Omental fat pad (tissue), 4 donors: Measurements from ENCODE around the gene RNASET2. TPM values are rescaled to one million over a fixed set of nuclear protein-coding genes. Genes with fewer than 3 reads are reported as not detected.

Experiments
- ATAC-seq: fragments of 150-250 bp; one replicate; pipeline ENCODE4 v1.9.1; 2016; ENCODE audit warnings: mild to moderate bottlenecking, moderate library complexity; ENCODE audit not compliant: low FRiP score
- DNase-seq: peaks from one replicate; pipeline ENCODE4 v3.0.0-alpha.2; 2019; ENCODE audit warnings: low spot score
- CTCF ChIP-seq, 3 donors: fragments of 450-650 bp; IDR thresholded peaks; one replicate each; pipeline ENCODE4 v1.5.1; 2016 to 2017; ENCODE audit warnings: antibody characterized with exemption in 3 of 3, mild to moderate bottlenecking in 3 of 3, moderate library complexity in 2 of 3
- total RNA-seq, 4 donors: library from RNA; depleted of rRNA; stranded (reverse); fragments of >200 nt; gene quantifications; one replicate each; pipeline ENCODE4 v1.1.0, GENCODE V29; 2016

RNASET2 gene
- total RNA-seq, 4 donors from 2014 or later: 68.4 to 129 (median 84.4) TPM

DNA sequence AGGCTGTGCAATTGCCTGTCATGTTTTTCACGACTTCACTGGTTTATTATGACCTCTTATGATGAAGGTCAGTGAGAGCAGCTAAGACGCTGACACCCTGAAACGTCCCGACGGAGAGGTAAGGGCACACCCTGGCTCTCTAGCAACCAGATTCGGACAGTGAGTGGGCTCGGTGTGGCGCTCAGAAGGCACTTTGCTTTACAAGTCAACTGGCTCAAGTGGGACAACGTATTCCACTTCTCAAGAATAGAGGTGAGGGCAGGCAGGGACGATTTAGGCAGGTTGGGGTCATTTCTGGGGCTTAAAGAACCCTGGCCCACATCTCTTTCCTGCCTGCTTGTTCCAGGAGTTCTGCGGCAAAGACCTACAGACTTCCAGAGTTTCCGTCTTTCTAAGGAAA, 18.2 kb downstream of the RNASET2 start:
- DNase-seq: no peak
- TF ChIP-seq CTCF (IDR thresholded peaks at IDR 0.05): no peak
- no peak for ATAC-seq

GRCh38 chr6:166937746-166938145, 18.6 kb downstream of the RNASET2 start:
- DNase-seq (no peak), ATAC-seq (no peak)
- no peak for TF ChIP-seq CTCF (IDR thresholded peaks at IDR 0.05)

GRCh38 chr6:166936079-166936787, 20.1 kb downstream of the RNASET2 start:
- no peak for DNase-seq

DNA sequence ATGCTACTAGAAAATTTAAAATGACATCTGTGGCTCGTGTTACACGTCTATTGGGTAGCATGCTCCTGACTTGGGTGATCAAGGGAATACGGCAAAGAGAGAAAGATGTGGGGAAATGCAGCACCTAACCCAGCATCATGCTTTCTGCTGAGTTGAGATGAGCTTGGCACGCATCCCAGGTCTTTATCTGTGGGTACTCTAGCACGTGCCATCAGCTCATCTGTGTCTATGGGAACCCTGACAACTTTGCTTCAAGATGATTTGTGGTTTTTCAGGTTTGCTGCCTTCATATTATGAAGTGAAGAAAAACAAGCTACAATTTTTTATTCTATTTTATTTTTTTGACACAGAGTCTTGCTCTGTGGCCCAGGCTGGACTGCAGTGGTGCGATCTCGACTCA, 21.0 kb downstream of the RNASET2 start:
- ATAC-seq (no peak), DNase-seq (no peak)
- TF ChIP-seq CTCF (IDR thresholded peaks at IDR 0.05): no peak

More at GRCh38 chr6:166936079-166936787, 20.1 kb downstream of the RNASET2 start:
- no peak for ATAC-seq
- TF ChIP-seq CTCF (IDR thresholded peaks at IDR 0.05): no peak

- no peak for DNase-seq
- ATAC-seq: no peak
These were observed 22.2 kb downstream of the RNASET2 start for GRCh38 chr6:166934174-166934573.

DNA sequence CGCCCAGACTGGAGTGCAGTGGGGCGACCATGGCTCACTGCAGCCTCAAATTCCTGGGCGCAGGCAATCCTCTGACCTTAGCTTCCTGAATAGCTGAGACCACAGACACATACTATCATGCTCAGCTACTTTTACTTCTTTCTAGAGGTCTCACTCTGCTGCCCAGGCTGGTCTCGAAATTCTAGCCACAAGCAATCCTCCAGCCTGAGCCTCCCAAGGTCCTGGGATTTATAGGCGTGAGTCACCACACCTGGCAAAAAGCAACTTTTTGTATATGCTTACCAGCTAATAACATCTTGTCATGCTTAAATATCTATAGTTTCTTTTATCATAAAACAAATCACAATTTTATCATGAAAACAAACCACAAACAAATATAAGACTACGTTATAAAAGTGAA, 23.0 kb downstream of the RNASET2 start:
- DNase-seq (no peak), ATAC-seq (no peak)
- no peak for TF ChIP-seq CTCF (IDR thresholded peaks at IDR 0.05)

More at GRCh38 chr6:166934174-166934573, 22.2 kb downstream of the RNASET2 start:
- TF ChIP-seq CTCF (IDR thresholded peaks at IDR 0.05): no peak

DNA sequence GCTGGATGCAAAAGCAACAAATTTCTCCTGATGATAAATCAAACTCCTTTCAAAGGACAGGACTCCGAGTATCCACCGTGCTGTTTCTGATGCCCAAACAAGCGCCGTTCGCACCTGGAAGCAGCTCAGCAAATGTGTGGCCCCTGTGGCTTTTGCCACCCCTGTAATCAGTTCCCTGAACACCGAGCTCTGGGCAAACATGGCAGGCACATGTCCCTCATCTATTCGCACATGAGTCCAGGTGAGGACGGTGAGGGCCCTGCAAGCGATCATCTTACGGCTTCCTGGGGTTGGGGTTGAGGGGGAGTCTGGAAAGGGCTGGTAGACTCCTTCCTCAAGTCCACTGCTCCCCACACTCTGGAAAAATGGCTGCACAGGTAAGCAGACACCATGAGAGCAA, 23.7 kb downstream of the RNASET2 start:
- ATAC-seq: no peak
- TF ChIP-seq CTCF (IDR thresholded peaks at IDR 0.05): no peak
- DNase-seq: no peak
